Bone marrow (tissue), 2 donors: ENCODE results near the gene SLC1A7.

Source experiments
- DNase-seq, 2 donors: peaks; one replicate each; lab custom pipeline; 2025; lab: John Stamatoyannopoulos, UW

SLC1A7 gene

DNA sequence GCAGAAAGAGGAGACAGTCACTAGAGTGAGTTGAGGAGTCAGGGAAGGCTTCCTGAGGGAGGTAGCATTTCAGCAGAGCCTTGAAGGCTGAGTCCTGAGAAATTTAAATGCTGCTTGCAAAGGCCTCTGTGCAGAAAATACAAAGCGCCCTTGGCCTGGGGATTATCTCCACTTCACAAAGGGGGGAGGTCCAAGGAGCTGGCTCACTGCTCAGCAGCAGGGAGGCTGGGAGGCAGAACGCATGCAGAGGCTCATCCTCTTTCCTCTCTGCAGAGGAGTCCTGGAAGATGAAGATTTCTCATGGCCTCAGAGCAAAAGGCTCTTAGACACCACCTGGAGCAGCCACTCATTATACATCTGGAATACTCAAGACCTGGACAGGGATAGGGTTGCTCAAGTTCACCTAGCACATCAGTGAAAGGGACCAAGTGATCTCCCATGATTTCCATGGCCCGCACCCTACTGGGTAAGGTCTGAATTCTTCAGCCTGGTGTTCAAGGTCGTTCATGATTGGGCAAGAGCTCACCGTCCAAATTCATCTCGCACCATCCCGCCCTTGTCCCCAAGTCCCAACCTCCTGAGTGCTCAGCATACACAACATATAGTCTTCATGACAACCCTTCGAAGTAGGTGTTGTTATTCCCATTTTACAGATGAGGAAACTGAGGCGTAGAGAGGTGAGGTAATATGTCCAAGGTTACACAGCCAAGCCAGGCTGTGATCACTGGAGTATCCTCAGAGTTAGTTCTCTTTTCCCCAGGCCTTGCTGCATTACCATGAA lies 9.0 kb downstream of the SLC1A7 start:
- DNase-seq: no peak

DNA sequence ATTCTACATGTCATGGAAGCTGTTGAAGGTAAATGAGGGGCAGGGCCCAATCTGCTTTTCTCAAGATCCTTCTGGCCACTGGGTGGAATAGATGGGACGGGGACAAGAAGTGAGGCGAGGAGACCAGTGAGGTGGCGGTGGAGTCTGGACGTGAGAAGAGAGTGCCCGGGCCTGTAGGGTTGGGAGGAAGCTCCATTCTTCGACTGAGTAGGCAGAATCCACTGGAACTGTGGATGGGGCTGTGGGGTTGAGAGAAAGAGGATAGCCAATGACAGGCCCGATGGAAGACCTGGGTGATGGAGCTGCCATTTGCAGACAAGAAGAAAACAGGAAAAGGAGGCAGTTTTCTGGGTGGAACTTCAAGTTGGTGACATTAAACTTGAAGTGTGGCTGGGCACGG lies 10.3 kb downstream of the SLC1A7 start:
- no peak for DNase-seq

DNA sequence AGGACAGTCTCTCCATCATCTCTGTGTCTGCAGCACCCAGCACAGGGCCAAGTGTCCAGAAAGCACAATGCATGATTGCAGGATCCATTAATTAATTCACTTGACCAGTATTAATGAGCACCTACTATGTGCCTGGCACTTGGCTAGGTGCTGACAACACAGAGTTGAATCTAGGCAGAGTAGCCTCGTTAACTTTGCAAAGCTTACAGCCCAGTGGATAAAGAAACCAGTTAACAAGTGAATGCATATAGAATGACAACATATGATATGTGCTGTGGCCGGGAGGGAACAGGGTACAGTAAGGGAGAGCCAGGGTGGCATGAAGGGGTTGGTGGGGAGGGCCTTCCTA lies 10.9 kb downstream of the SLC1A7 start:
- DNase-seq: no peak

DNA sequence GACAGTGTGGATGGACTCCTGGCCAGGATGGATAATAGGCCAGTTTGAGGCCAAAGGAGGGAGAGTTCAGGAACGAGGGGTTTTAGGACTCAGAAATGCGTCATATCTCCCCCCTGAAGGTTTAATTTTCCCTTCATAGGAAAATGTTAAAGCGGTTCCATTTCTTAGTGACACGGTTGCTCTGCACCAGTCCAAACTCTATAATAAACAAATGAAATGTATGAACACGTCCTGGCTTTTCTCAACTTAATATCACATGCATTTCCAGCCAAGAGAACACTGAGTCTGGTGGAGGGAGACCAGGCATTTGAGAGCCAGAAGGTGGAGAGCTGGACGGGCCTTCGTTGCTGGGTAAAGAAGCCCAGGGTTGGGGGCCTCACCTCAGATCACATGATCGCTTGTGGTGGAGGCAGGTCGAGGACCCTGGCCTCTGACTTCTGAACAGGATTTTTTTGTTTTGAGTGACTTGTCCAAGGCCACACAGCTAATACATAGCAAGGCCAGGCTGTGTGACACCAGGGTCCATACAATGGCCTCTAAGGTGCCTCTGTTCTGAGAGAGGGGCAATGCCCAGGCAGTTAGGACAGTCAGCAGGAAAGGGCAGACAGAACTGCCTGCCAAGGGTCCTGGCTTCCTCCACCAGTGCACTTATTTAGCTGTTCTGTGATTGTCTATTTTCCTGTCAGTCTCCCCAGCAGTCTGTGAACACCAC lies 11.4 kb downstream of the SLC1A7 start:
- no peak for DNase-seq

DNA sequence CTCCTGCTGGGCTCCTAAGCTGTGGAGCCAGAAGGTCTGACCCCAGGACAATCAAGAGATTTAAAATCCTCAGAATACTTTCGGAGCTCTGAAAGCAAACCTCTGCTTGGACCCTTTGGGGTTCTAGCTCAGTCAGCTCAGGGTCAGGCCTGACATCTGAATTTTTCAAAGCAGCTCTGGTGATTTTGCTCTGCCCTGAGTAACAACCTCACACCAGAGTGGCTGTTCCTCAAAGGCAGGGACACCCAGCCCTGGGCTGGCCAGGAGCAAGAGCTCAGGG lies 11.9 kb downstream of the SLC1A7 start:
- no peak for DNase-seq

DNA sequence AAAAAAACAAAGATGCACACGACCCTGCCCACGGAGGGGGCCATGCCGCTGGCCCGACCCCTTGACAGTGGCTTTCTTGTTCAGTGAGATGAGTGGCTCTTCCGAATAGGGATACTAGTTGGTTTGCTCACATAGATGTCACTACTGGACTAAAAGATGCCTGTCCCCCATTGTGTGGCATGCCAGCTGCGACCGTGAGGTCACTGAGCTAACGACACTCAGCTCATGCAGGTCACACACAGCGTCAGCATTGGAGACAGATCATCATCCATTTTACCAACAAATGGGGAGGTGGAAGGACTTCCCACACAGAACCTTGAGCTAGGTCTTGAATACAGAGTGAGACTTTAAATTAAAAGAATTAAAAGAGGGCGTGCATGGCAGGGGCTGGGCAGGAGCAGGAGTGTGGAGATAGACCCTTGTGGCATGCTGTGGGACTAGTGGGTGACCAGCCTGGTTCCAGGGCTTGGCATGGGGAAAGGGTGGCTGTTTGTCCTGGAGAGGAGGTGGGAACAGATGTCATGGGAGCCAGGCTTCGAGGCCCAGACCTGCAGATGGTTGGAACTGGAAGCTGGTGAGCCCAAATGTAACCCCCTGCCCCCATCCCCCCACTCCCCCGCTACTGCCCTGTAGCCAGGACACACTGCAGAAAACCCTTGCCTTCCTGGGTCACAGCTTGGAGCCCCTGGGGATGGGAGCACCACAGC lies 12.4 kb downstream of the SLC1A7 start:
- DNase-seq: no peak

DNA sequence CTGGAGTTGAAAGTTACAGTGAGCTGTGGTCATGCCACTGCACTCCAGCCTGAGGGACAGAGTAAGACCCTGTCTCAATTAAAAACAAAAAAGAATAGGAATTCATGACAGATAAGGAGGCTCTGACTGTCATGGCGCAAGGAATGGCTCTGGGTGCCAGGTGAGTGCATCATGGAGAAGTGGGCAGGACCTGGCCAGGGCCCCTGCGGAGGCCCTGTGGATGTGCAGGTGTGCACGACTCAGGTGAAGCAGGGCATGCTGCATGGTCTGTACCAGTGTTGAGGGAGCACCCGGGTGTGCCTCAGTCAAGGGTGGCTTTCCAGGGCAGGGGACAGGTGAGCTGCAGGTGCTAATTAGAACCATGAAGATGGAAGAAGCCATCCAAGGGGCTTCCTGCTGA lies 14.0 kb downstream of the SLC1A7 start:
- DNase-seq: no peak

DNA sequence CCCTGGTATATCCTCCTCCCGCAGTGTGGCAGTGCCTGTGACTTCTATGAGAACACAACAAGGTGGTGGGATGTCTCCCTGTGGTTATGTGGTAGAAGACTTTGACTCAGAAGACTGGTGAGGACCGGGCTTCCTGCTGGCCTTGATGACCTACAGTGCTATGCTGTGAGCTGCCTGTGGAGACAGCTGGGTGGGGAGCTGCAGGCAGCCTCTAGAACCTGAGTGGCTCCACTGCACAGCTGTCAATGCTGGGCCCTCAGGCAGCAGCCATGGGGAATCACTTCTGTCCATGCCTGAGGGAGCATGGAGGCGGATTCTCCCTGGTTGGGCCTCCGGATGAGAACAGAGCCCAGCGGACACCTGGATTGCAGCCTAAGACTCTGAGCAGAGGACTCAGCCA lies 14.9 kb downstream of the SLC1A7 start:
- no peak for DNase-seq

DNA sequence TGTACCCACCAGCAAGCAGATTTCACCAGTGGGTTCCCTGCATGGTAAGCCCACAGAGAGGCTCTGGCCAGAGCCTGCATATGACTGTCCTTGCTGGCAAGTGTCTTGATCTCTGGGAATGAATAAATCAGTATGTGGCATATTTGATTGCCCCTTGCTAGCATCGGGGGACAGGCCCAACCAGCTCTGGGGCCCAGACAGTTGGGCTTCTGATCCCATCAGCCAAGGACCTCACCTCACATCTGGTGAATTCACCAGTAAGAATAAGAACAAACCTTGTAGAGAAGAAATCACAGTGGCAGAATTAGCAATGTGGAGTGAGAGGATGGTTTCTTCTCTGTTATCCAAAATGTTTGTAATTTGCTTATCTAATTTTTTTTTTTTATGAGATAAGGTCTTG lies 15.9 kb downstream of the SLC1A7 start:
- no peak for DNase-seq

DNA sequence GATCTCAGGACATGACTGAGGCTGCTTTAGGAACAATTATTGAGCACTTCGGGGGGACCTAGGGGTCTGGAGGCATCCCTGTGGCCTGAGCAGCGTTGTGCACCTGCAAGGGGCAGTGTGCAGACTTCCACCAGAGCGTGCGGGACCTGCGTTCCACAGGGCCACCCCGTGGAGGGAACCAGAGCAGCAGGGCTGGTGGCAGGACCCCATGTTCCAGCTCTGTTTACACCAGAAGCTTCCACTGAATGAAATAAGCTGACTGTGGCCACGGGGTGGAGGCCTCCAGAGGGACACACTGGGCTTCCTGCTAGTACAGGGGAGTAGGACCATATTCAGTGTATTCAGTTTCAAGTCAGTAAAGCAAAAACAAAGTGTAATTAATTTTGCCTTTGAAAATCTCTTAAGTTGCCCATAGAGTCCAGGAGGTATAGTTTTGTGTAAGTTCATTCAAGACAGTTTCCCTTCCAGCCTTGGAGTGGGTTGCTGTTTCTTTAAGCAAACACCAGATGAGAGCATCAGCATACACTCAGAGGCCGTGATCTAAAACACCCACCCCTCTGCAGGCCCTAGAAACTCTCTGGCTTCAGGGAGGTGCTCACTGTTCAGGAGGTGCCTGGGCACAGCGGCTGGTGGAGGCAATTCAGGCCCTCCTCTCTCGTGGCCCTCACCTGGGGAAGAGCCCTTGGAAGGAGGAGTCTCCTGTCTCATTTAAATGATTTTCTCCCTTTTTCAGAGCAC lies 16.6 kb downstream of the SLC1A7 start:
- no peak for DNase-seq

DNA sequence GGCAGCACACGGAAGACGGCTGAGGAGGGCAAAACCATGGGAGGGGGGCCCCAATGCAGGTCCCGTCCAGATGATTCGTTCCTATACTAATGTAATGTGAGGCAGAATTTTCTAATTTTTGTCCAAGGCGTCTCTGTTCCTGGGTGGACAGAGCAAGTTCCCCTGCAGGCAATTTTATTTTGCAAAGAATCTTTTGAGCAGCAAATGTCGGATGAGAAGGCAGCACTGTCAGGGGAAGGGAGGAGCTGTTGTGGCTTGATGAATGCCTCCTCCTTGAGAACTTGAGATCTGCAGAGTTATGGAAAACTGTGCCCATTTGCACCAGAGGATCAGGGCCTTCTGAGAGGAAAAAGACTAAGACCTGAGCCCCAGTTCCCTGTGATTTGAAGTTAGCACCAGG lies 17.3 kb downstream of the SLC1A7 start:
- no peak for DNase-seq

DNA sequence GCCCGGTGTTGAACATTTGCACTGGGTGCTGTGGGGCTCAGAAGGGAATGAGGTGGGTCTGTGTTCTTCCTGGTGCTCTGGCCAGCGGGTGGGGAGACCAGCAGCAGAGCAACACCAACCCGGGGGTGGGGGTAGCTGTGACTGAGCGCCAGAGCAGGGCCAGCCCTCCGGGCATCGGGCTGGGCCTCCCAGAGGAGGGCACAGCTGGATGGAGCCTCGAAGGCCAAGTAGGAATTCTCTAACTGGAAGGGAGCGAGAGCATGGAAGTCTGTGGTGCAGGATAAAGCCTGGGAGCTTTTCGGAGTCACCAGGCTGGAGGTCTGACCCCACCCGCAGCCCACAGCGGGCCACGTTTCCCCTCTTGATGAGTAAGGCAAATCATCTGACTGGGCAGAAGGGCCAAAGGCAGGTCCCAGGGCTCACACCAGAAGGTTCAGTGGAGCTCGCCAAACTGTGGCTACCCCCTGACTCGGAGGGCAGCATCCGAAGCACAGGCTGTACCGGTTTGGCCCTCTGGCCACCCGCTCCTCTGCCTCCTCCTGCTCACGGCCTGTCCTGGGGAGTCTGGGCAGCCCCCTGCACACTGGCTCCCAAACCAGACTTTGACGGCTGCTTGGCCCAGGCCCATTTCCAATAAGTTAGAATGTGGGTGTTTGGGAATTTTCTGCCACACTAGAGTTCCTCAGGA lies 18.8 kb downstream of the SLC1A7 start:
- DNase-seq: no peak

DNA sequence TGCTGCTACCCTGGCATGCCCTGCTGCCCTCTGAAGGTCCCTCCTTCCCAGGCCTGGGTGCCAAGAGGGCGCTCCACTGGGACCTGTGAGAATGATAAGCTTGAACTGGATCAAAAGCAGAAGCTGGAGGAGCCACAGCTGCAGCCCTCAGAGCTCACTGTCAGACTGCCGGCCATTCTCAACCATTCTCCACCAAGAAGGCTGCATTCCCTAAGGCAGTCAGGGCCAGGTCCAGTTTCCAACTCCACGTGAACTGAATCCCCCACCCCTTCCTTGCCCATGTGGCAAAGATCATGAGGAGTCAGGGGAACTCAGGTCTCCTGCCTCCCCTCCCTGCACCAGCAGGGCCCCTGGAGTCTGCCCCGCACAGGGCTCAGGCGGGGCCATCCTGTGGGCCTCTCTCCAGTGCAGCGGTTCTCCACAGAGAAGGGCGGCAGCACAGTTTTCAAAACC lies 19.5 kb downstream of the SLC1A7 start:
- DNase-seq: no peak

DNA sequence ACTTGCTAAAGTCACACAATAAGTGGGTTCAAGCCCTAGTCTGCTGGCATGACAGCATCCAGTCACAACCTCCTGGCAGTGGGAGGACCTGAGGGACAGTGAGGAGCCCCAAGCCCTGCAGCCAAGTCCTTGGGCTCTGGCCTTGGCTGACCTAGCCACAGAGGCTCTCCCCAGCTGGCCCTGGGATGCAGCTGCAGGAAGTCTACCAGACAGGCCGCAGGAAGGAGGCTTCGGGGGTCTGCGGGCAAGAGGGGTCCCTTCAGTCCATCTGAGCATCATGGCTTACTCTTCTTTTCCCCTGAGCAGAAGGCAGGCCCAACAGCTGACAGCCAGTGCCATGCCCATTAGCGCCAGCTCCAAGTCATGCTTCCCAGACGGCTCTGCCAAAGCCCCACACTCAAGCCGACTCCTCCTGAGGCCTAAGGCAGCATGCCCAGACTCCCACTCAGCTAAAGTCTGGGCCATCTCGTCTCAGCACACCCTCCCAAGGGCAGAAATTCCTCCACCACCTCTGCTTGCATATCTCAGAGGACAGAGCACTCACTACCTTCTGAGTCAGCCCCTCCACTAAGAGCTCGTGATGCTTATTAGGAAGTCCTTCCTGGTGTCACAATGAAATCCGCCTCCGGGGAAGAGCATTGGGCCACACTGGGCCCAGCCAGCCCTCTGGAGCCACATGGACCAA lies 20.1 kb downstream of the SLC1A7 start:
- no peak for DNase-seq

DNA sequence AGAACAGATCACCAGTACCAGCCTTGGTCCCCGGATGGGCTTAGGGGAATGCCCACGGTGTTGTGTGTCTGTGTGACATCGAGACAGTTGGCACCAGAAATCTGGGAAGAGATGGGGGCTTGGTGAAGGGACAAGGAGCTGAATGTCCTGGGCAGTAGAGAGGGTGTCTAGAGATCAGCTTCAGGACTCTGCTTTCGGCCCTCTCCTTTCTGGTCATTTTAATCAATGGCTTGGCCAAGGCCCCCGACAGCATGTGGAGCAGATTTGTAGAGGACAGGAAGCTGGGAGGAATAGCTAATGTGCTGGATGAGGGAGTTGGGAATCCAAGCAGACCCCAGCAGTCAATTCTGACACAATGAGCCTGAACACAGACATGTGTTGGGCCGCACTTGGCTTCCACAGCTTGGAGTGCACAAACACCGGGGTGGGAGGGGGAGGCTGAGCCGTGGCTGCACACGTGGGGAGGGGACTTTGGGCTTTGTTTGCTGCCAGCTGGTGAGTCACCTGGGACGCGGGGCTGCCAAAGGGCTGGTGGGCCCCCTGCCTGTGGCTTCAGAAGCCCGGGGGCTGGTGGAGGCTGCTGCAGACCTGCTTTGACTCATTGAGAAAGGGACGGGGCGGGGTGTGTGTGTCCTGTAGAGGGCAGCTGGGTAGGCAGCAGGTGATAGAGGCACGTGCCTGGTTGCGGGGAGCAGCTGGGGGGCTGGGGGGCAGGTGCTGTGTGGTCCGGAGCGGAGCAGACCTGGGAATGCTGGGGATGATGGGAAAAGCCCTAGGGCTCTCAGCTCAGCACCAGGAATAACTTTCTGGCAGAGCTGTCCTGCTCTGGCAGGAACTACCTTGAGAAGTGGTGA lies 20.9 kb downstream of the SLC1A7 start:
- no peak for DNase-seq

DNA sequence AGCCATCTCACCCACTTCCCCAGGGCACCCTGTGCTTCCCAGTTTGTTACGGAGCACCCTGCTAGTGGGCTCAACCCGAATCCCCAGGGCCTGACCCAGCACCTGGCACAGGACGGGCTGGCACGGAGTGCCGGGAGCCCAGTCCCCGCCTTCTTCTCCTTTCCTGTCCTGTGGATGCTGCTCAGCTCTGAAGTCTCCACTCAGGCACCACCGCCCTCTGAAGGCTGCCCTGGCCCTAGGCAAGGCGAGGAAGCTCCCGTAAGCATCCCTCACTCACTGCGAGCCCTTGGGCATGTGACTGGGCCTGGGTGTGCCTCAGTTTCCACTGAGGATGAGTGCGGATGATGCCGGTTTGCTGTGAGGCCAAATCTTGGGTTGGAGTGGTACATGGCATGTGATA lies 21.8 kb downstream of the SLC1A7 start:
- no peak for DNase-seq

DNA sequence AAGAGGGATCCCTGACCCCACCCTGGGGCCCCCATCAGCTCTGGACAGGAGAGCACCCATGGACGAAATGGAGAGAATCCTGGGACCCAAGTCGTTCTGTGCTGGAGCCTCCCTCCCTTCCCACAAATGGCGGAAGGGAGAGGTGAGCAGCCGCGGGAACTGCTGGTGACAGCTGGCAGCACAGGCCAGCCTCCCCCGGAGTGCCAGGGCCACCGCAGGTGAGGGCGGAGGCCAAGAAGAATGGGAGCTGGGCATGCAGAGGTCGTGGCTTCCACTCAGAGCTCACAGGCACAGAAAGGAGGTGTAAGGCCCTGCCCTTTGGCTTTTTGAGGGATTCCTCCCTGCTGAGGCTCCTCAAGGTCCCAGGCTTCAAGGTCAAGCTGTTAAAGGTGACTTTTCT lies 24.6 kb downstream of the SLC1A7 start:
- DNase-seq: no peak

DNA sequence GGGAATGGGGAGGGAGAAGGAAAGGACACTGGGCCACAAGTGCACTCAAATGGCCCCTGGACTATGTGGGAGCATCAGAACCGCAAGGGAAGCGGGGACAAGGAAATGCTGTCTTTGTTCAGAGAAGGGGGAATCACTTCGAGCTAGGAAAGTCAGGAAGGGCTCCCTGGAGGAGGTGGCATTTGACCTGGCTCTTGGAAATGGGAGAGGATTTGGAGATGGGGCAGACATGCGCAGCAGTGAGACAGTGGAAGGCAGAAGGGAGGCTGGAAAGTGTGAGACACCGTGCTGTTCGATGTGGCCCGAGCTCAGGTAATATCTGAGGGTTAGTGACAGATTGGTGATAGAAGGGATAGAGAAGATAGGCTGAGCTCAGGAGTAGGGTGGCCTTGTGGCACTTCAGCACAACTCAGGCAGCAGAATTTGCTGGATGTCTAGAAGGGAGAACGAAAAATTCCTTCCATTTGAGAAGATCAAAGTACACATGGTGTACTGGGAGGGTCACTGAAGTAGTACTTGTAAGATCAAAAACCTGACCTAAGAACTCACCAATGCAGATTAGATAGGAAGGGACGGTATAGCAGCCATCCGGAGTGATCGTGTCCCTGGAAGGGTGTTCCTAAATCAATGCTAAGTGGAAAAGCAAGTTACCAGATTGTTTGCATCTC lies 25.4 kb downstream of the SLC1A7 start:
- DNase-seq: no peak

DNA sequence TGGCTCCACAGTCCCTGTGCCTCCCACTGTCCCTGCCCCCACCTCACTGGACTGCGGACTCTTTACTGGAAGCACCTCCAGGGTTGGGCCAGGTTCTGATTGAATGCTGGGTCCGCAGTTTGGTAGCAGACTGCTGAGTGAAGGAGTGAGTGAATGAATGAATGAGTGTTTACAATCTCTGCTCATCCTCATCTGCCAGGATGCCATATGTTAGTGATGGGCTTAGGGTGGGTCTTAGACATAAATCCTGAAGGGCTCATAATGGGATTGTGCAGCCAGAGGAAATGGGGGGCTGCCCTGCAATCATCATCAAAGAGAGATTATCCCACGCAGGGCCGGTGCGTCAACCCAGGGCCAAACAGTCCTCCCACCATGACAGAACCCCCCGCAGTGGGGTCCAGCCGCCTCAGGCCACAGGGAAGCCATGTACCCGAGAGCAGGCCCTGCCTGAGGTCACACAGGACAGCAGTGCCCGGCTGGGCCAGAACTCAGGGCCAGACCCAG lies 26.1 kb downstream of the SLC1A7 start:
- no peak for DNase-seq
